Testis (tissue), 3 donors: Measurements from ENCODE around the gene GSDME. TPM values are rescaled to one million over a fixed set of nuclear protein-coding genes. Genes with fewer than 3 reads are reported as not detected.
"Not testable (repeated sequence)": the region's sequence is repeated elsewhere in the genome, so short reads cannot be mapped to it uniquely, and the experiment has no call there.

Experiments
- DNase-seq: peaks from one replicate; pipeline ENCODE4 v3.0.0-alpha.2; 2019
- H3K27ac ChIP-seq, 2 donors: fragments of 200-600 bp; sonication (generic); one replicate each; pipeline ENCODE4 v1.5.1; 2019
- H3K27me3 ChIP-seq: fragments of 200-600 bp; sonication (generic); one replicate; pipeline ENCODE4 v1.5.1; 2019
- H3K36me3 ChIP-seq: fragments of 200-600 bp; sonication (generic); one replicate; pipeline ENCODE4 v1.5.1; 2017; ENCODE audit warnings: low read depth; ENCODE audit errors: missing control alignments
- H3K4me1 ChIP-seq: fragments of 200-600 bp; sonication (generic); one replicate; pipeline ENCODE4 v1.5.1; 2019
- H3K4me3 ChIP-seq, 2 donors: fragments of 200-600 bp; sonication (generic); one replicate each; pipeline ENCODE4 v1.5.1; 2017 to 2019
- H3K9me3 ChIP-seq: fragments of 200-600 bp; sonication (generic); one replicate; pipeline ENCODE4 v1.5.1; 2017
- POLR2A ChIP-seq: fragments of 450-650 bp; IDR thresholded peaks from one replicate; pipeline ENCODE4 v1.6.1; 2017; ENCODE audit warnings: antibody characterized with exemption, mild to moderate bottlenecking, moderate library complexity
- WGBS, 2 donors: methylation state at CpG; one replicate each; pipeline ENCODE4 v1.1.5; 2018; 5-methylcytosine and 5-hydroxymethylcytosine counted together
- intact Hi-C: fragments of 100-400 bp; cut with DNase I; formaldehyde crosslinking; loops from one replicate; pipeline ENCODE4 v1.15.1; 2023; ENCODE audit warnings: low total_unique reads
- polyA plus RNA-seq: library from polyadenylated mRNA; stranded (reverse); fragments of 350-450 nt; fragmentation: Illumina TruSeq; extraction: RNeasy Lipid Tissue Mini Kit (QIAGEN cat#74804); gene quantifications from one replicate; pipeline ENCODE4 v1.2.3, GENCODE V29; 2014; ENCODE audit warnings: low read depth, low replicate concordance; ENCODE audit not compliant: insufficient read depth
- total RNA-seq, 2 donors: library from RNA; depleted of rRNA; stranded (reverse); fragments of >200 nt; gene quantifications; one replicate each; pipeline ENCODE4 v1.2.3, GENCODE V29; 2016
- TF ChIP-seq, protein P1 (sequence below), 3 experiments: fragments of 450-650 bp in 2 of 3; fragments of 200-600 bp in 1 of 3; sonication (generic) in 1 of 3; IDR thresholded peaks; one replicate each; pipeline ENCODE4 v1.5.1; 2016 to 2019; ENCODE audit warnings: antibody characterized with exemption in 3 of 3, mild to moderate bottlenecking in 2 of 3, moderate library complexity in 1 of 3

Gene GSDME
- total and polyA plus RNA-seq, 3 donors from 2014 or later, result 31.8 to 59.4 (median 55.0) TPM

DNA sequence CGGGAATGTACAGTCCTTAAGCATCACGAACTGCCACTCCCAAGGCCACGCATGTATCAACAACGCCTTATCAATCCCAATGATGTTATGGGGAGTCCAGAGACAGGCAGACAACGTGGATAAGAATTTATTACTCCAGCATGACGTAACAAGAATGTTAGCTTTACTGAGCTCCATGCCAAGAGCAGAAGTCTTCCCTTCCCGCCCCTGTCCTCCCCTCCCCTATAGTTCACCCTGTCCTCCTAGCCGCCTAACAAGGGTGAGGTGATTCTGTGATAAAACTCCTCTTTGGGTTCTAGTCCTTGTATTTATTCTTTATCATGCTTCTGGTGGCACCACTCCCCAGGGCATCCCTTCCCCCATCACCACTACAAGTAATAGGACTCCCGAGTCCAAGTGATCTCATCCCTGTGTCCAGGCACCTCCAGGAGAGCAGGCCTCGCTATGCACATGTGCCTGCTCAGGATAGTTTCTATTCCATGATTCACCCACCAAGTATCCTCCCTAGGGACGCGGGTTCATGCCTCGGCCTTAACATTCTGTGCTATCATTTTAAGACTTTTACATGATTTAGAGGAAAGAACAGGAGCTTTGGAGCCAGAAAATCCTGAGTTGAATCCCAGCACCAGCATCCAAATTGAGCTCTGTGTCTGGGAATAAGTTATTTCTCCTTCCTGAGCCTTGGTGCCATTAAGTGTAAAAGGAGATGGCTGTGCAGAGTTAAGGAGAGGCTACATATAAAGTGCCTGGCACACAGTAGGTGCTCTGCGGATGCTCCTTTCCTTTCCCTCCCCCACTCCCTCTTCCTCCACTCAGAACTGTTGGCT, 15.4 kb downstream of the GSDME start:
- Histone ChIP-seq H3K4me1 (peaks cover 5% of the 10 kb centered on the region), H3K27me3 (no peaks in the 10 kb centered on the region), H3K27ac (peak overlapping the region; percentile 57 to 70), H3K36me3 (no peaks in the 10 kb centered on the region), H3K4me3 (no peak overlapping the region), H3K9me3 (no peaks in the 10 kb centered on the region)
- intact Hi-C loops, result no loop called here
- TF ChIP-seq, protein P1, sequence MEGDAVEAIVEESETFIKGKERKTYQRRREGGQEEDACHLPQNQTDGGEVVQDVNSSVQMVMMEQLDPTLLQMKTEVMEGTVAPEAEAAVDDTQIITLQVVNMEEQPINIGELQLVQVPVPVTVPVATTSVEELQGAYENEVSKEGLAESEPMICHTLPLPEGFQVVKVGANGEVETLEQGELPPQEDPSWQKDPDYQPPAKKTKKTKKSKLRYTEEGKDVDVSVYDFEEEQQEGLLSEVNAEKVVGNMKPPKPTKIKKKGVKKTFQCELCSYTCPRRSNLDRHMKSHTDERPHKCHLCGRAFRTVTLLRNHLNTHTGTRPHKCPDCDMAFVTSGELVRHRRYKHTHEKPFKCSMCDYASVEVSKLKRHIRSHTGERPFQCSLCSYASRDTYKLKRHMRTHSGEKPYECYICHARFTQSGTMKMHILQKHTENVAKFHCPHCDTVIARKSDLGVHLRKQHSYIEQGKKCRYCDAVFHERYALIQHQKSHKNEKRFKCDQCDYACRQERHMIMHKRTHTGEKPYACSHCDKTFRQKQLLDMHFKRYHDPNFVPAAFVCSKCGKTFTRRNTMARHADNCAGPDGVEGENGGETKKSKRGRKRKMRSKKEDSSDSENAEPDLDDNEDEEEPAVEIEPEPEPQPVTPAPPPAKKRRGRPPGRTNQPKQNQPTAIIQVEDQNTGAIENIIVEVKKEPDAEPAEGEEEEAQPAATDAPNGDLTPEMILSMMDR (IDR thresholded peaks at IDR 0.05), result no peak
- 54% methylated on average over 14 of the region's 14 CpGs for WGBS, 2 donors
- DNase-seq, result peak; percentile 74

DNA sequence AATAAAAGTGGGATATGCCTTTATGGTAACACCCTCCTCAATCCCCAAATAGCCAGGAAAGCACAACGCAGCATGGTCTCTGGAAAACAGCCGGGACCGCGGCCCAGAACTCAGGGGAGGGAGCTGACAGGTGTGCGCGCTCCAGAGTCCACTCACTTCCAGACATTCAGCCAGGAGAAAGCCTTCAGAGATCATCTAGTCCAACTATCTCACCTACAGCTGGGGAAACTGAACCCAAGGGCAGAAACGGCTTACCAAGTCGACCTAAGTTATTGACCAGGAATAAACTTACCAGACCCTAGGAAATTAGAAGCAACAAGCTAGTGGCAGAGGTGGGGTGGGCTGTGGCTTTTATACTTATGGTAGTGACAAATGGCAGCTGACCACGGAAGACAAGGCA, 16.4 kb downstream of the GSDME start:
- intact Hi-C loops, result no loop called here
- H3K9me3 ChIP-seq, result no peaks in the 10 kb centered on the region
- H3K36me3 ChIP-seq, result no peaks in the 10 kb centered on the region
- TF ChIP-seq, protein P1 (IDR thresholded peaks at IDR 0.05), result no peak
- no peak for TF ChIP-seq POLR2A
- no peak for DNase-seq
- 75 to 82% methylated on average over 9 of the region's 9 CpGs for WGBS, 2 donors
- peak overlapping the region; percentile 21 to 70 for H3K27ac ChIP-seq
- H3K4me1 ChIP-seq, result peaks cover 5% of the 10 kb centered on the region
- no peaks in the 10 kb centered on the region for H3K27me3 ChIP-seq
- no peak overlapping the region for H3K4me3 ChIP-seq

DNA sequence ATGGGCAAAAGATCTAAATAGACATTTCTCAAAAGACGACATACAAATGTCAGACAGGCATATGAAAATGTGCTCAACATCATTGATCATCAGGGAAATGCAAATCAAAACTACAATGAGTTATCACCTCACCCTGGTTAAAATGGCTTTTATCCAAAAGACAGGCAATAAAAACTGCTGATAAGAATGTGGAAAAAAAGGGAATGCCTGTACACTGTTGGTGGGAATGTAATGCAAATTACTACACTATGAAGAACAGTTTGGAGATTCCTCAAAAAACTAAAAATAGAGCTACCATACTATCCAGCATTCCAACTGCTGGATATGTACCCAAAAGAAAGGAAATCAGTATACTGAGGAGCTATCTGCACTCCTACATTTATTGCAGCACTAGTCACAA, 18.0 kb downstream of the GSDME start:
- TF ChIP-seq, protein P1 (IDR thresholded peaks at IDR 0.05), result no peak
- no peak for TF ChIP-seq POLR2A
- Histone ChIP-seq H3K9me3 (no peaks in the 10 kb centered on the region), H3K36me3 (no peaks in the 10 kb centered on the region), H3K4me1 (peaks cover 6% of the 10 kb centered on the region), H3K27ac (no peak overlapping the region), H3K4me3 (no peak overlapping the region), H3K27me3 (no peaks in the 10 kb centered on the region)
- 52 to 91% methylated on average over 1 of the region's 1 CpG for WGBS, 2 donors
- DNase-seq, result no peak
- intact Hi-C loops, result no loop called here

DNA sequence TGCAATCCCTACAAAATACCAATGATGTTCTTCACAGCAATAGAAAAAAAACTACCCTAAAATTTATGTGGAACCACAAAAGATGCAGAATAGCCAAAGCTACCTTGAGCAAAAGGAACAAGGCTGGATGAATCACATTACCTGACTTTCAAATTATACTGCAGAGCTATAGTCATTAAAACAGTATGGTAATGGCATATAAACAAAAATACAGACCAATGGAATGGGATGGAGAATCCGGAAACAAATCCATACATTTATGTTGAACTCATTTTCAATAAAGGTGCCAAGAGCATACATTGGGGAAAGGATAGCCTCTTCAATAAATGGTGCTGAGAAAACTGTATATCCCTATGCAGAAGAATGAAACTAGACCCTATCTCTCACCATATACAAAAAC, 18.7 kb downstream of the GSDME start:
- Histone ChIP-seq H3K9me3 (no peaks in the 10 kb centered on the region), H3K27me3 (no peaks in the 10 kb centered on the region), H3K27ac (no peak overlapping the region), H3K4me1 (peaks cover 13% of the 10 kb centered on the region), H3K4me3 (no peak overlapping the region), H3K36me3 (no peaks in the 10 kb centered on the region)
- DNase-seq, result no peak
- TF ChIP-seq POLR2A, result no peak
- TF ChIP-seq, protein P1 (IDR thresholded peaks at IDR 0.05), result no peak
- intact Hi-C loops, result no loop called here
- 86 to 92% methylated on average over 1 of the region's 1 CpG for WGBS, 2 donors

DNA sequence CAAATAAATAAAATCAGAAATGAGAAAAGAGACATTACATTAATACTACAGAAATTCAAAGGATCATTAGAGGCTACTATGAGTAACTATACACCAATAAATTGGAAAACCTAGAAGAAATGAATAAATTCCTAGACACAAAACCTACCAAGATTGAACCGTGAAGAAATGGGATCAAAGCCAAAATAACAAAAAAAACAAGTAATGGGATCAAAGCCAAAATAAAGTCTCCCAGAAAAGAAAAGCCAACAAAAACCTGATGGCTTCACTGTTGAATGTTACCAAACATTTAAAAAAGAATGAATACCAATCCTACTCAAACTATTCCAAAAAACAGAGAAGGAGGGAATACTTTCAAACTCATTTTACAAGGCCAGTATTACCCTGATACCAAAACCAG, 20.0 kb downstream of the GSDME start:
- no peak for TF ChIP-seq POLR2A
- TF ChIP-seq, protein P1 (IDR thresholded peaks at IDR 0.05), result no peak
- H3K4me1 ChIP-seq, result peaks cover 15% of the 10 kb centered on the region
- no peaks in the 10 kb centered on the region for H3K27me3 ChIP-seq
- no peak for DNase-seq
- H3K9me3 ChIP-seq, result no peaks in the 10 kb centered on the region
- intact Hi-C loops, result no loop called here
- 31 to 38% methylated on average over 1 of the region's 1 CpG for WGBS, 2 donors
- H3K4me3 ChIP-seq, result no peak overlapping the region
- no peak overlapping the region for H3K27ac ChIP-seq
- no peaks in the 10 kb centered on the region for H3K36me3 ChIP-seq

DNA sequence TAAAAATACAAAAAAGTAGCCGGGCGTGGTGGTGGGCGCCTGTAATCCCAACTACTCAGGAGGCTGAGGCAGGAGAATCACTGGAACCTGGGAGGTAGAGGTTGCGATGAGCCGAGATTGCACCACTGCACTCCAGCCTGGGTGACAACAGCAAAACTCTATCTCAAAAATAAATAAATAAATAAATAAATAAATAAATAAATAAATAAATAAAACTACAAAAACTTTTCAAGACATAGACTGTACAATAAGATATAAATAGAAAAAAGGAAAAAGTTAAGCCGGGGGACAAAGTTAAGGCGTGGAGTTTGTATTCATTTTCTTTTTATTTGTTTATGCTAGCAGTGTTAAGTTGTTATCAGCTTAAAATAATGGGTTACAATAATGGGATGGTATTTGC, 21.7 kb downstream of the GSDME start:
- H3K9me3 ChIP-seq, H3K36me3 ChIP-seq, DNase-seq, H3K4me3 ChIP-seq, intact Hi-C loops, H3K27ac ChIP-seq, H3K27me3 ChIP-seq: not testable (repeated sequence)
- peaks cover 10% of the 10 kb centered on the region for H3K4me1 ChIP-seq
- WGBS, 2 donors, result 78 to 98% methylated on average over 7 of the region's 7 CpGs
